ENCODE results near the gene ARMC9.
"Not testable (repeated sequence)": the region's sequence is repeated elsewhere in the genome, so short reads cannot be mapped to it uniquely, and the experiment has no call there.

The ARMC9 gene

DNA sequence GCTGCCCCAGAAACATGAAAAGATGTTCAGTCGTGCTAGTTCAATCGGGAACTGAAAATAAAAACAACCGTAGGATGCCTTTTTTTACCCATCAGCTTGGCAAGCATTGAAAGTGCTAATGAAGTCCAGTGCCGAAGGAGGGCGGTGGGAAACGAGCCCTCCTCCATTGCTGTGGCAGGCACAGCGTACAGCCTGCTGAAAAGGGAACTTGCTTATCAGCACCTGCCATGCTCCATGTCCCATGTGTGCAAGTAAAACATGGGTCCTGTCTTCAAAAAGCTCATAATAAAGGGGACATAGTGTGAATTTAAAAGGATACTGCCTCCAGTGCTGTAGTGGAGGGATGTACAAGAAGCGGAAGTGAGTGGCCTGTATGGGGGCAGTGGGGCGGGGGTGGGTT, 82.4 kb downstream of the ARMC9 start:
- DNase-seq (ENCODE audit: low spot score), result no peak

DNA sequence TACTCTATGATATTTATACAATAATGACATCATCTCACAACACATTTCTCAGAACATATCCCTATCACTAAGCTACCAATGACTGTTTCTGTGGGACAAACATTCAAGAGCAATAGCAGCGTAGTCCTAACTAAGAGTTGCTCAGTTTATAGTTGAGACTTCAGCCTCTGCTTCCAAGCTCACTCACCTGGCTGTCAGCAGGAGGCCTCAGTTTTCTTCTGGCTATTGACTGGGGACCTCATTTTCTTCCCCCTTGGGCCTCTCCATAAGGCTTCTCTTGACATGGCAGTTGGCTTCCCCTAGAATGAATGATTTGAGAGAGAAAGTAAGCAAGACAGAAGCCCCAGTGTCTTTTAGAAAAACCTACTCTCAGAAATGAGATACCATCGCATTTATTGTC, 85.9 kb downstream of the ARMC9 start:
- no peak for DNase-seq (ENCODE audit: low spot score)

DNA sequence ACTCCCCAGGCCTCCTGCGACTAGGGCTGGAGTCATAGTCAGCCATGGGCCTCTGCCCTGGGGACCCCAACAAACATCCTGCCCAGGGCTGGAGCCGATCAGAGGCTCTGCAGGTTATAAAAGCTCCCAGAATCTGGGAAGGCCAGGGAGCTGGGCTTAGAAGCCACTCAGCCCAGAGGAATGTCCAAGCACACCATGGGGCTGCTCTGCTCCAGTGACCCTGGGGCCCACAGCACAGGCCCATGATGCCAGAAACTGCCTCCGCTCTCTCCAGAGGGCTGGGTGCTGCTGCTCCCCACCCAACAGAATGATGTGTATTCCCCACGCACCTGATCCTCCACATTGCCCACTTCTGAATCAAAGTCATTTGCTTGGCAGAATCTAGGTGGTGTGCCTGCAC, 88.5 kb downstream of the ARMC9 start:
- DNase-seq (ENCODE audit: low spot score), result no peak

DNA sequence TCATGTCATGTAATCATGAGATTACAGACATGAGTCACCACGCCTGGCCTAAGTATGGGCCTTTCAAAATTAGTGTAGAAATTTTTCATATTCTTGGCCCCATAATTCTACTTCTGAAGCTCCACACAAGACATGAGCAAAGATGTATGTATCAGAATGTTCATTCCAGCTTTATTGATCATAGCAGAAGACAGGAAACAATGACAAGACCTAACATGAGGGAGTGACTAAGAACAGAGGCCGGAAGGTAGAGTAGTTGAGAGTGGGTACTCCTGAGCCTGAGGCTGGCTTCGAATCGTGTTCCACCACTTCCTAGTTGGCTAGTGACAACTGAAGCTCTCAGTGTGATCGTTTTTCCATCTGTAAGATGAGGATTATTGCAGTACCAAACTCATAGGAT, 89.3 kb downstream of the ARMC9 start:
- no peak for DNase-seq (ENCODE audit: low spot score)

DNA sequence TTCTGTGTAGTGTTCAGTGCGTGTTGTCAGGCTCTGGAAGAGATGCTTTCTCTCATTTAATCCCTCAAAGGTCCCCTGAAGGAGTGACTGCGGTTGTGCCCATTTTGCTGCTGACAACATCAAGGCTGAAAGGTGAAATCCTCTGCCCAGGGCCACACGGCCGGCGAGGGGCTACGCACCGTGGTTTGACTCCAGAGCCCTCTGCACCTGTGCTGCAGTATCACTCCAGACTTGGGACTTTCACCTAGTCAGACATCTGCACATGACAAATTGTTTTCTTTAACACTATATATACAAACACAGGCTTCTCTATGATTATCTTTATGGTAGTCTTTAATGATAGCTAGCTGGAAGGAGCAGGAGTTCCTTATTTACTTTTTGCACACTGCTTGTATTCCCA, 90.2 kb downstream of the ARMC9 start:
- no peak for DNase-seq (ENCODE audit: low spot score)

DNA sequence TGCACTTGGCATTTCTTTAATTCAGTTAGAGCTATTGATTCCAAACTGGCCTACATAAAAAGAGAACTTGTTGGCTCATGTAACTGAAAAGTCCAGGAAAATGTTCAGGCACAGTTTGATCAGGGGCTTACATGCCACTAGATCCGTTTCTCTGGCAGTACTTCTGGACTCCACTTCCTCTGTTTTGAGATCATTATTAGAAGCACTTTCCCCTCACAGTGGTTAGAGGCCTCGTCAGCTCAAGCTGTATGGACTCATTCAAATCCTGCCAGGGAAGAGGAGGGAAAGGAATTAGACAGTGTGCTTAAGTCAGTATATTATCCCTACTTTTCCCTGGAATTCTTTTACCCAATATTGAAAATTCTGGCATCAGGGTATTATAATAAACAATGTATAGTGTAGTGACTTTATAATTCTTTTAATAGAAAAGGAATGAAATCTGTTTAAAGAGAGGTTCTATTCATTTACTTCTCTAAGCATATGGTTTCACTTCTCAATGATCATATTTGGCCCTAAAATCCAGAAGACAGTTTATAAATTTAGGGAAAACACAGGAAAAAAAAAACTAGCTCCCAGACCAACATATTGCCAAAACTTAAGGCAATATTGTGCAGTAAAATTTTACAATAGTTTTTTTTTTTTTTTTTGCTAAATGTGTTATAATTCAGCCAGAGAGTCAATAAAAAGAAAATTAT, 92.0 kb downstream of the ARMC9 start:
- no peak for DNase-seq (ENCODE audit: low spot score)

DNA sequence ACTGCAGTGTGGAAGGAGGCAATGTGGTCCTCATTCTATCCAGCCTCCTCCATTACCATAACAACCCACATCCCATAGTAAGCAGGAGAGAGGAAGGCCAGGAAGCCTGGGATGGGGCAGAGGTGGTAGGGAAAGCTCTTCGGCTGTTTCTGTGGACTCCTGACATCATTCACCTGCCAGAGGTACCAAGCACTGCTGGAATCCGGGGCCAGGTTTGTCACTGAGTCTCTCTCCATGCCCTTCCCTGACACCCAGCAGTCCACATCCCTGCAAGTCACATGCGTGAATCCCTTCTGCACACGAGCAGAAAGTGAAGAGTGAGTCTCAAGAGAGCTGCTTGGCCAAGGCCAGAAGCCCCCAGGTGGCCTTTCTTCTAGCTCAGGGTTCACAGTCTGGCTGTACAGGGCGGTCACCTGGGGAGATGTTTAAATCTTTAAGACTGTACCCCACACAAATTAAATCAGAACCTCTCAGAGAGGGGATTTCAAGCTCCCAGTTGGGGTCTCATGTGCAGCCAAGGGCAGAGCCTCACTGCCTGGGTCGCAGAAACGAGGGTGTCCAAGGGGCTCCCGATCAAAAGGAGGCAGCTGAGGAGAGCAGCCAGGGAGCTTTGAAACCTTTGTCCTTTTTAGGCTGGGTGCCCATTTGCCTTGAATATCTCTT, 94.2 kb downstream of the ARMC9 start:
- no peak for DNase-seq (ENCODE audit: low spot score)

DNA sequence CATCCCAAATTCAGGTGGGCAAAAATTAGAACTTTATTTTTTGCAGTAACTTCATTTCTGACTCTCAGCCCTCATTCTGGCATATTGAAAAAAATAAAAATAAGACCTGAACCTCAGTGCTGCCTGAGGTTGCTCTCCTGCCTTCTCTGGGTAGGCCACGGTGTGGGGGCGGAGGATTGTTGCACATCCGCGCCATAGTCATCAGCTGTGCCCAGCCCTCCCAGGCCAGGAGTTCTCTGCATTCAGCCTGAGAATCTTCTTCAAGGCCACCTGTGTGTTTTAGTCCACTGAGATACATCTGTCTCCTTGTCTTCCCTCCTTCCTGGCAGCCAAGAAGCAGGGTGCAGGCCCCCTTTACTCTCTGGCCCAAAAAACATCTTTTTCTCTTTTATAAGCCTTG, 94.7 kb downstream of the ARMC9 start:
- no peak for DNase-seq (ENCODE audit: low spot score)

DNA sequence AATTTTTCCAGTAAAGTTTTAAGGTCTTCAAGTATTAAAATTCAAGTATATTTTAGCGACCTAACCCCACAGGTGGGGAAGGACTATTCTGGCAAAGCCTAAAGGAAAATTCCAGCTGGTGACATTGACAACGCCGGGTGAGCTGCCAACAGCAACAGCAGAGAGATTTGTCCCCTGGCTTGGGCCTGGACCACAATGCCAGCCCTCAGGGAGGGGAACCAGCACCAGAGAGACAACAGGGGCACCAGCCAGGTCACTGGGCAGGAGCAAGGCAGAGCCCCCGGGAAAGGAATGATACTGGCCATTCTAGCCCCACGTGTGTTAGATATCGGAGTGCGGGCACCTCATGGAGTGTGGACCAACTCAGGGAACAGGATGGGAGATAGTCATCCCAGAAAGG, 95.7 kb downstream of the ARMC9 start:
- no peak for DNase-seq (ENCODE audit: low spot score)

DNA sequence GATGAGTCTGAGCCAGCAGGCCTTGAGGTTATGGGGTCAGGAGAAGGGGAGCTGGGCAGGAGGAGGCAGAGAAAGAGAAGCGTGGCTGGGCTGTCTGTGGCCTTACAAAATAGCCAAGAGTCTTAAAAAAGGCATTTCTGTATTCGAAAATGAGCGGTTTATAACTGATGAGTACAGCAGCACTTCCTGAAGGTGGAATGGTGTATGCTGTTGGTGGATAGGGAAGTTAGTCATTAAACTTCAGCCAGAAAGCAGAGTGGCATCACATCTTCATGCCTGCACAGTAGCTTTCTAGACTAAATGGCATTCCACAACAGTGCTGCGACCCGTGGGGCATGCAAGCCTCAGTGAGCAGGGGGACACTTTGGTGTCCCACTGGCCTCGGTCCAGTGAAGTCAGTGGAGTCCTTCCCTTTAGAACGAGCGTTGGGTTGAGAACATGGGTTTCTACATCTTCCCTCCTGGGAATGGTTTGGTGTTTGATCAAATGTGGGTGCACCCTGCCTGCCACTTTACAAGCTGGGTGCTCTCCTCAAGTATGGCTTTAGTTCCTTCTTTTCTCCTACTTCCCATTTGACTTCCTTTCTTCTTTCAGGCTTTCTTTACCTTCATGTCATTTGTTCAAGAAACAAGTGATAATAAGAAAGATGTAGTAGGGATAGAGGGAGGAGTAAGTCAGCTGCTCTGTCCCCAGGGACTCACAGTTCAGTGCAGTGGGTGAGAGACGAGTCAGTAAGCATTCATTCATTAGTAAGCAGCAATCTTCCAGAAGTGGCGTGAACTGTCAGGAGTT, 96.3 kb downstream of the ARMC9 start:
- DNase-seq (ENCODE audit: low spot score), result no peak

DNA sequence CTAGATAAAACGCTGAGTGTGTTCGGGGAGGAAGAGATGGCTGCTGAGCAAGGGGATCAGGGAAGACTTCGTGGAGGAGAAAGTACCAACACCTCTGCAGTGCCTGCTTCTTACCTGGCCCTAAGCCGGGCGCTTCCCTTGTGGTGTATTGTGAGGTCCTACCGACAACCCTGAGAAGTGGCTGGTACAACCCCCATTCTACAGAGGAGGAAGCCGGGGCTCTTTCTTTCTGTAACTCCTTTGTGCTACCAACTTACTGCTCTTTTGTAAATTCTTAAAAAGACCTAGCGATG, 96.9 kb downstream of the ARMC9 start:
- DNase-seq (ENCODE audit: low spot score), result no peak

DNA sequence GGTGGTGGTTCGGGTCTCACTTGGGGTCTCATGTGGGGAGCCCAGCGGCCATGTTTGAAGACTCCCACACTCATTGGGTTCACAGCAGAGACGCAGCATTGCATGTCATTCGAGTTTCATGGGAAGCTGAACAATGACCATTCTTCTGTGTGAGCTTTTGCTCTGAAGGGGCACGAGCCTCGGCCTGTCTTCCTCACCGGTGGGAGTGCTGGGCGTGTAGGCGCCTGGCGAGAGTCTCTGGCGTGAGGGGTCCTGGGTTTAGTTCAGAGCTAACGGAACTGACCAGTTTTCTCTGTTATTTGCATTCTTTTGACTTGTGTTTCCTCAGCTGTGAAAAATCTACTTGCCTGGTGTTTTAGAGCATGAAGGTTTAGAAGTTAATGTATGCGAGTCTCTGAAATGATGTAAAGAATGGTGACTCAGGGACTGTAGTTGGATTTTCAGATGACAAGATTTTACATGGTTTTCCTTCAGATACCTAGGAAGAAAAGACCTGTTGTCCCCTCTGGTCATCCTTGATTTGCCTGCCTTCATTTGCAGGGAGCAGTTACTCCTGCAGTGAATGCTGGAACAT, 98.1 kb downstream of the ARMC9 start:
- peak; percentile 27 for DNase-seq (ENCODE audit: low spot score)

DNA sequence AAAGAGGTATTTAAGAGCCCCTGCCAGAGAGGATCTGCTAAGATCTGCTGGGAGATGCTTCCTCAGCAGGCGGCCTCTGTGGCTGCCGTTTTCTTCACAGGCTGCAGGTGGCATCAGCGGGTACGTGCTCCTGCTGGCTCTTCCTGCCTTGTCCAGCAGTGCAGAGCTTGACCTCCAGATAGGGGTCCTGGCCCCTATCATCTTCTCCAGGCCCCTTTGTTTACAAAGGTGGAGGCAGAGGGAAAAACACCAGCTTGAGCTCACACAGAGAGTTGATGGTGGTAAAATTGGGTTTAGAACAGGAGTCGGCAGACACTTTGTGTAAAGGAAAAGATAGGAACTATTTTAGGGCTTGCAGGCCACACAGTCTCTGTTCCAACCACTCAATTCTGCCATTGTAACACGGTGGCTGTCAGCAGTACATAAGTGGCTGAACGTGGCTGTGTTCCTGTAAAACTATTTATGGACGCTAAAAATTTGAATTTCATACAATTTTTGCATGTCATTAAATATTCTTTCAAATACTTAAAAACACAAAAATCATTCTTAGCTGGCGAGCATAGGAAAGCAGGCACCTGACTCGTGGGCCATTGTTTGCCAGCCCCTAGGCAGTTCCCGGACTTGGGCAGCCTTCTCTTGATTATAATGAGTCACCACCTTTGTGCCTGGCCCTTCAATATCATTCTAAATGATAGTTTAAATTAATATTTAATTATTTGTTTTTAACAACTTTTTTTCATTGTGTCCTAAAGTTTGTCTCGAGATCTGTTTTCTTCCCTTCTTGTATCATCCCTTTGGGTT, 98.9 kb downstream of the ARMC9 start:
- peak; percentile 81 for DNase-seq (ENCODE audit: low spot score)

DNA sequence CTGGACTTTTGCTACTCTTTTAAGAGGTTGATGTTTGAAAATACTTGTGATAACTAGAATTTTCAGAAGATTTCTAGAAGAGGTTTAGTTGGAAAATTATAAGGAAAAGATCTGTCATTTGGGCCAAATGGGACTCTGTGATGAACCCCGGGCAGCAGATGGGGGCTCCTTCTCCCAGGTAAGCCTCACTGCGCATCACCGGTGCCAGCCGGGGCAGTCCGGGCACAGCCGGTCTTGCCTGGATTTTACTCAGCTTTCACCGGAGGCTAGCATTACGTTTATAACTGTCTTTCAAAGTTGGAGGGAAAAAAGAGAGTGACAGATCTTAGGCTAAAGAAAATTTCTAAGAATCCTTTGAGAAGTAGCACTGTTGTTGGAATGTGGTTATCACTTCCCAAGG, 99.7 kb downstream of the ARMC9 start:
- no peak for DNase-seq (ENCODE audit: low spot score)

DNA sequence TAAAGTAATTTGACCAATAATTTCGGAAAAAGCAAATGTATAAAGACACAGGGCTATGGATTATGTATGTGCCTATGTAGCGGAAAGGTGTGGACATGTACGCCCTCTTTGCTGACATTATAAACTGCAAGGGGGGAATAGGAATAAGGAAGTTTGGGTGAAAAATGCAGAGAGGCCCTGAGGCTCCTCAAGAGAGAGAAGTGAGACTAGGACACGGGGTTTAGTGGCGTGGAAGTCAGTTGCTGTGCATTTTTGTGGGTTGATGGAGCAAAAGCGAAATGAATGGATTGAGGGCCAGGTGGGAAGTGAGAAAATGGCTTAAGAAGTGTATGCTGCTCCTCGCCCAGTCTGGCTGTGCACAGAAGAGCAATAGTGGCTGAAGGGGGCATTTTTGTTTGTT, 100.8 kb downstream of the ARMC9 start:
- DNase-seq (ENCODE audit: low spot score), result peak; percentile 62

DNA sequence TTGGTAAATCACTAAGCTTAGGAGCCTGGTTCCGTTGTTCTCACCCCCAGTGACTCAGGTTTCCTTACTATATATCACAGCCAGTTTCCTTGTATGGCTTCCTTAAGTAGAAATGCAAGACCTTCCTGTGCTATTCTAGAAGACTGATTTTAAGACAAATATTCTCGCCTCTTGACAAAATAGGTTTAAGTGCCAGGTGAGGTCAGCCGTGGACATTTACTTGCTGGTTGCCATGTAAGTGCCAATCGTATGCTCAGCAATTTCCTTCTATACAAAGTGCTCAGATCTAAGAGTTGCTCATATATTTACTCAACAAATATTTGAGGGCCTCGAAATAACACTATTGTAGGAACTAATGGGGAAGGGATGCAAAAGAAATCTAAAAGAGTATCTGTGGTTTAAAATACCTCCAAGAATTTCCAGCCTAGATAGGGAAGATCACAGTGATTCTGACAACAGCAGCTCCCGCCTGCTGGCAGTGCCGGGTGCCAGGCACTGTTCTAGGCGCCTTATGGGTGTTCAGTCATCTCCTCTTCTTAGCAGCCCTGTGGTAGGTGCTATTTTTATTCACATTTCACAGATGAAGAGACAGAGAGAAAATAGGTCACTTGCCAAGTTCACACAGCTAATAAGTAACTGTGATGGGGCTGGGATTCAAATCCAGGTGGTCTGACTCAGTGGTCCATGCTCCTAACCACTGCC, 101.7 kb downstream of the ARMC9 start:
- no peak for DNase-seq (ENCODE audit: low spot score)

DNA sequence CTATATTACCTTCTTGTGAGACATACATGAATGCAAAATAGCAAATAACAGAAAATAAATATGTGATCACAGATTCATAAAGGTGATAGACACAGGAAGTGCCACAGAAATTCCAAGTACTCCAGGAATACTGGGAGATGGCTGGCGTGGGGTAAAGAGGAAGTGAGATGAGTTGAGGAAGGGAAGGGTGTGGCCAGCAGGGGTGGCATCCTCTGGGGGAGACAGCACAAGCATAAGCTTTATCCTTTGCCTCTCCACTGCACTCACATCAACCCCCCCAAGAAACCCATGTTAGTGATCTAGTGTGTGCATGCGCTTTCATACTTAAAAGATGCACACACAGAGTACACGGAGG, 102.3 kb downstream of the ARMC9 start:
- DNase-seq (ENCODE audit: low spot score), result no peak

DNA sequence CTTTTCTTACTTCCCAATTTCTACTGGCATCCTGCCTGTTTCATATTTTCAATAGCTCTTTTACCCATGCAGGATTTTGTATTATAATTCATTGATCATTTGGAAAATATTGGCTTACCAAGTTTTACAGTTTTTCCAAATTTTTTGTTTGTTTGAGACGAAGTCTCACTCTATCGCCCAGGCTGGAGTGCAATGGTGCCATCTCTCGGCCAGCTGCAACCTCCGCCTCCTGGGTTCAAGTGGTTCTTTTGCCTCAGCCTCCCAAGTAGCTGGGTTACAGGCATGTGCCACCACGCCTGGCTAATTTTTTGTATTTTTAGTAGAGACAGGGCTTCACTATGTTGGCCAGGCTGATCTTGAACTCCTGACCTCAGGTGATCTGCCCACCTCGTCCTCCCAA, 105.8 kb downstream of the ARMC9 start:
- DNase-seq (ENCODE audit: low spot score), result not testable (repeated sequence)

DNA sequence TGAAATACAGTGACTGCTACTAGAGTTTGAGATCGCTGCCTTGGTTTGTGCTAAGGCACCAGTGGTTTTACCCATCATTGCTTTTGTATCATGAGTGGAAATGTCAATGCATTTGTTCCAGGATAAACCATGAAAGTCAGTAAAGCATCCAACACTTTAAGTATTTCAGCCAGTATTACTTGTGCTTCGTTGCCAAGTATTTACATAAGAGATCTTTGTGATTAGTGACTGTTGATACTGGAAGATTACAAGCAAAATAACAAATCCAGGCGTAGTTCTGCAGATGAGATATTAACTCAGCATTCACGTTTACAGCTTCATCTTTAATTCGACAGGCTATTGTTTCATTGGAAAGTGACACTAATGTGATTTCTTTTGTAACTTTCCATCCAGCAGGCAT, 106.8 kb downstream of the ARMC9 start:
- no peak for DNase-seq (ENCODE audit: low spot score)

DNA sequence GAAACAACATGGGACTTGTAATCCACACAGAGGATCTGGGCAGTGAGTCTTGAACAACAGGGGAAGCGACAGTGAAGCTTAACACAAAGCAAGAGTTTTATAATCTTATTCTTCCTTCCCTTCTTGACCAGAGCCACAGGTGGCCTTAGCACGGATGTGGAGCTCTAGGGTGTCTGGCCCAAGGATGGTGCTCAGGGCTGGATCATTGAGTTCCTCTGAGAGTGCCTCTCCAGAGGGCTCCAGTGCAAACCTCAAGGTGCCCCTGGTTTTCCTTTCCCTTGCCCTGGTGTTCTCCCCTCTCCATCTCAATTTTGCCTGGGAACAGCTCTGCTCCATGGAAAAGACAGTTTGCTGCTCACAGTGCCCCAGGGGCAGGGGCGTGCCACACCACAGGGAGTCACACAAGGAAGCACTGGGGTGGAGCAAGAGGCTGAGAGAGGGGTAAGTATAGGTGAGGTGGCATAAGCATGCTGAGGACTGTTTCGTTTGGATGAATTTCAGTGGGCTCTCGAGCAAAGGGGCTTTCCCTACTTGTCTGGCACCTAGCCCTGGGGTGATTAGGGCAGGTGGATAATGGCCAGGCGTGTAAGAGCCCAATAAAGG, 108.5 kb downstream of the ARMC9 start:
- no peak for DNase-seq (ENCODE audit: low spot score)

DNA sequence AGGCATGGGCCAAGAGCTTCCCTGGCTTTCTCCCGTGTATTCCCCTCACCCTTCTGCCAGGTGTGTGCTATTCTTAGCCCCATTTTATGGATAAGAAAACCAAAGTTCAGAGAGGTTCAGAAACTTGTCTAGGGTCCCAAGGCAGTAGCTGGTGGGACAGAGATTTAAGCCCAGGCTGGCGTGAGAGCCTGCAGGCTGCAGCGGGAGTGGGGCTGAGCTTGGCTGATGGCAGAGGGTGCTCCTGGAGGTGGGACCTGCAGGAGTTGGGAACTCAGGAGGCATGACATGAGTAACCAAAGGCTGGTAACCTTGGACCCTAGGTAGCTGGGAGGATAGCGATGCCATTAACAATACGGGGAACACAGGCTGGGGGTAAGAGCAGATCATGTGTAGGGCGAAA, 109.8 kb downstream of the ARMC9 start:
- no peak for DNase-seq (ENCODE audit: low spot score)

Data from germinal center (tissue), 1 donor.